Hematopoietic multipotent progenitor cell treated with erythropoietin and hydrocortisone succinate and interleukin-3 and kit ligand, for 6 days (in vitro differentiated cells): ENCODE results near the gene TNIK.
"Not testable (repeated sequence)": the region's sequence is repeated elsewhere in the genome, so short reads cannot be mapped to it uniquely, and the experiment has no call there.

Experiments
- DNase-seq: peaks from one replicate; pipeline ENCODE4 v3.0.0-alpha.2; 2015

The TNIK gene

GRCh38 chr3:171333784-171334464, 126.3 kb downstream of the TNIK start:
- peak; percentile 70 for DNase-seq

DNA sequence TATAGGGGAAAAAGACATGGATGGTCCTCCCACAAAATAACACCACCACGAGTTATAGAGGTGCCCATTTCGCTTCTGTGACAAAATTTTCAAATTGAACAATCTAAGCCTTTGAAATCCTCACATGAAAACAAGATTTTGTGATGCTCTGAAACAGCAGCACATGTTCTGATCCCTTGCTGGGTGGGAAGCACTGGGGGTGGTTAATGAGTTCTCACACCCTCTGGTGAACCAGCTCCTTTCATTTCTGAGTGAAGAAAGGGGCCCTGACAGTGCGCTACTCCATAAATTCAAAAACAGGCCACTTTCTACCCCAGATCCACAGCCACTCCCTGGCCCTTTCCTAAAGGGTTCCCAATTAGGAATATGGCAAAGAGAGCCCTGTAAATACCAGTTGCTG, 129.3 kb downstream of the TNIK start:
- DNase-seq = no peak

DNA sequence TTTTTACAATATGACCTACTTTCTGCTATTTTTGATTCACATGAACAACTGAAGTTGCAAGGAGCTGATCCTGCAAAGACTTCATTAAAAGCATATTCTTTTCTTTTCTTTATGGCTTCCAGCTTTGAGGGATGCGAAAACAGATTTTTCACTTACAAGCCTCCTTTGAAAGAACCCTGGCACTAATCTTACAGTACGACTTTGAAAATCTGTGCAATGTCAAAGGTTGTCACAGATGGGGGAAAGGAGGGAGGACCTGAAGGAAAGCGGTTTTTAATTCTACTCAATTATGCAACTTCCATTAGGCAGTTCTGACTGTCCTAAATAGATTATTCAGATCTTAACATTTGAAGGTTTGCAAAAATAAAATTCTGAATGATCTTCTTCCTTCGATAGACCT, 130.5 kb downstream of the TNIK start:
- no peak for DNase-seq

DNA sequence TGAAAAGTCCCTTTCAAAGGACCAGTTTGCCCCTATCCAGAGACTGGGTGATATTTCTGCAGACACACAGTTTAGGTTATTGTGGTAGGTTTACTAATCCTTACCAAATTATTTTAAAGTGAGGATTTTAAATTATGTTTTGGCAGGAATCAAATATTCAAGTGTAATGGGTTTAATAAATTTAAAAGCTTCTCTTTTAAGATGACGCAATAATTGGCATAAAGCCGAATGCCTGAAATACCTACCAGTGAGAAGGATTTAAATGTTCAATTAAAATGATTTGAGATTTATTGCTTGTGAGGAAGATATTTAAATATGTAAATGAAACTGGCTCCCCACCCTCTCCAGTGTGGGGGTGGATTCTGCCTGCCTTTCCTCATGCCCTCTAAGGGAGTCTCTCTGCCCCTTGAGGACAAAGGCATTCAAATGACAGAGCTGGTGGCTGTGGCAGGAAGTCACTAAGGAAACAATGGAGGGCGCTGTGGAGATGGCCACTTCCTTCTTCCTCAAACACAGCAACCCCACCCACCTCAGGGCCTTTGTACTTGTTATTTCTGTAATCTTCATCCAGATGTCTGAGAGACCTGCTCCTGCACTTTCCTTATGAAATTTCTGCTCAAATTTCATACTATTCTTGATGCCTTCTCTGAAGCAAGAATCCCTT, 131.7 kb downstream of the TNIK start:
- DNase-seq = peak; percentile 84

DNA sequence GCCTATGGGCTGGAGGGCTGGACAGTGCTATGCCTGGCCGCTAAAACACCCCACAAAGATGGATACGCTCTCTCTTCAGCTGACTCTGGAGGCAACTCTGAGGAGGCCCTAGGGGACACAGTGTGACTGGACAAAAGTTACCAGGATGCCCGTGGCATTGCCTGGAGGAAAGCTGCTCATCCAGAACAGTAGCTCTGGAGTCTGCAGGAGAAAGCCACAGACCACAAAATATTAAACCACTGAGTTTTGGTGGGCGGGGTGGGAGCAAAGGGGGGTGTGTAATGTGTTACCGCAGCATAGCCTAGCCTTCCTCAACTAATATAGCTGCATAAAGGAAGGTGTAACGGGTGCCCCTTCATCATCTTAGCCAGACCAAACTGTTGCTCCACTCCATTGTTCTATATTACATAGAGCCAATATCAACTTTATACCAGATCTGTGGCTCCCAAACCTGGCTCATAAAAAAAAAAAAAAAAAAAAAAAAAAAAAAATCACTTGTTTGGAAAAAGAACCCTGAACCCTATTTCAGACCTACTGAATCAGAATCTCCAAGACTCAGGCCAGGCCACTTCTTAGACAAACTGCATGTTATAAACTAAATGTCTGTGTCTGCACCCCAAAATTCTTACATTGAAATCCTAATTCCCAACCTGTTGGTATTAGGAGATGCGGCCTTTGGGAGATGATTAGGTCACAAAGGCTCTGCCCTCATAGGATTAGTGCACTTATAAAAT, 132.6 kb downstream of the TNIK start:
- no peak for DNase-seq

- no peak for DNase-seq
Measured at GRCh38 chr3:171326717-171327440, 133.3 kb downstream of the TNIK start.

- DNase-seq = no peak
Measured at GRCh38 chr3:171323938-171324536, 136.2 kb downstream of the TNIK start.

DNA sequence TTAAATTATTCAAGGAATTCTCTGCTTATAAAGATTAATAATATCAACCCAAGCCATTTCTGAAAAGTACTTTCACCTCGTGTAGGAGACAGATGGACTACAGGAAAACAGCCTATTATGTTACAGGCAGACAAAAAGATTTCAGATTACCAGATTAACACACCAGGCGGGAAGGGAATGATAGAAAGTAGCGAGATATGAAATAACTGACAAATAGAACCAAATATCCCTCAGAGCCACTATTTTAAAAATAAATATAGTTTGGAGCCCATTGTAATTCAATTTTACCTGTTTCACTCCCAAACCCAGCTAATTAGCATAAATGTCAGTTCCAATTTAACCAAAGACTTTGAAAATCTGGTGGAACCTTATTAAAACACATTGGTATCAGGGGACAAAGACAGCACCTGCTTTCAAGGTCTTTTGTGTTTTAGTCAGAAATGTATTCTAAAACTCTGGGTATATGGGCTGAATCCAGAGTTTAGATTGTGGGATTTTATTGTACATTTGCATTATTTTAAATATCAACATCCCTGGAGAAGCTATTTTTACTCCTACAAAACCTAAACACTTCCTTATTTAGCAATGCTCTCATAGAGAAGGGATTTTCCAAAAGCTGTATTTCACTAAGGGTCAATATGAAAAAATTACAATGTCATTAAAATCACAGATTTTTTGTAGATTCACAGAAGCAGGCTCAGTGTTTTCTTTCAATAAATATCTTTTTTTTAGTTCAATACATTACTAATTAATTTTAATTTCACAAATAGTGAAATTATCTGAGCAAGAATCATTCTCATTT, 138.4 kb downstream of the TNIK start:
- DNase-seq = peak; percentile 22

- DNase-seq = no peak
Measured at GRCh38 chr3:171320750-171321558, 139.3 kb downstream of the TNIK start.

- DNase-seq = no peak
Measured at GRCh38 chr3:171317171-171317570, 143.0 kb downstream of the TNIK start.

GRCh38 chr3:171315919-171316318, 144.3 kb downstream of the TNIK start:
- no peak for DNase-seq

DNA sequence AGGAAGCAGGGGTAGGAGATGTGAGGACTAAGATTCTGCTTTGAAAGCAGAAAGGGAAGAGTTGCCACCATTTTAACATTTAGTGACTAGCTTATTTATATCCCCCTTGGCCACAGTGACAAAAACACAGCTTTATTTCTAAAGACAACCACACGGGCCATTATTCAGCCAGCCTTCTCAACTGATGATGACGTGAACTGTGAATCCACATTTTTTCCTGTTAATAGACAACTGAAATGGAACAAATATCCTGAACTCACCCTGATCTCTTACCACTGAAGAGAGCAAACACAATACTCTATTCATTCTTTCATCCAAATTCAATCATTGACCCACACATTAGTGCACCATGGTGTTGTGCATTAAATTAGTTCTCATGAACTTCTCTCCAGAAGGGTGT, 145.1 kb downstream of the TNIK start:
- no peak for DNase-seq

DNA sequence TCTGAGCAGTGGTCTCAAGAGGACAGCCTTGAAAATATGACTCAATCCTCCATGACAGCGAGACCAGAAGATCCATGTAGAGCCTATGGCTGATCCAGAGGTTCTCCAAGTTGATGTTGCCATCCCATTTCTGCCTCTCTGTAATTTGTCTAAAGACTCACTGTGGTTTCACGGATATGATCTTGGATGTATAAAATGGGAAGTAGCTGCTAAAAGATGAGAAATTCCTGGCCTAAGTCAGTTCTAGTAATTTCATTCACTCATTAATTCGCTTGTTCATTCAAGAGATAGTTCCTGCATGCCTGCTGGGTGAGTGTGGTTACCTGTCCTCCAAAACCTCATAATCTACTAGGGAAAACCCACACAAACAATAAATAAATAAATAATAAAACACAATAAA, 145.9 kb downstream of the TNIK start:
- no peak for DNase-seq

DNA sequence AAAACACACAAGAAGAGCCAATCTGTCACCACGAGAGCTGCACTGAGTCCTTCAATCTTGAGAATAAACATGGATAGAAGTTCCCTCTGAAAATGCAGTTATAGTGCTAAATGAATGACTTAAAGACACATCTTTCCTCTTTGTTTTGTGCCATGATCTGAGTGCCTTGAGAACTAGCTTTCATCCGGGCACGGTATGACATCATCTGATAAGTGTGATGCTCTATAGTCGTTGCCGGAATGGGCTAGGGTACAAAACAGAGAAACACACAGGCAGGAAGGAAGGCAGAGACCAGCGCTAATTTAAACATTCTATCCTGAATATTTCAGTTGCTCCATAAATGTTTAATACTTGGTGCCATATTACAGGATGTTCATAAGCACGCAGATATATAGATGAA, 146.5 kb downstream of the TNIK start:
- no peak for DNase-seq

- DNase-seq = no peak
Measured at GRCh38 chr3:171312741-171313140, 147.5 kb downstream of the TNIK start.

DNA sequence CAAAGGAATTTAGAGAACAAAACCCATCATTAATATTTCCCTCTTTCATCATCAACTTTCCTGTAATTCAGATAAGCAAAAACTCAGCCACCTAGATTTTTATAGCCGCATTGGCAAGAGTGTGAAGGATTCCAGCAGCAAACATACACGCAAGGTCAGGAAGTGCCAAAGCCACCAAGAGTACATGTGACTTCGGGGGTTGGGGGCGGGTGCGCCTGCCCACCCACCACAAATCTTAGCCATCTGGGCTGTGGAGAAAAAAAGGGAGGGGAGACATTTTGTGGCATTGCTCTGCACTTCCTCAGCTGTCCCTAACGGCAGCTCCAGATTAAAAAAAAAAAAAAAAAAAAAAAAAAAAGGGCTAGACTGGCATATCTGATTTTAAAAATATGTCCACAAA, 148.4 kb downstream of the TNIK start:
- DNase-seq = peak; percentile 71

- DNase-seq = no peak
Measured at GRCh38 chr3:171309906-171310359, 150.3 kb downstream of the TNIK start.

DNA sequence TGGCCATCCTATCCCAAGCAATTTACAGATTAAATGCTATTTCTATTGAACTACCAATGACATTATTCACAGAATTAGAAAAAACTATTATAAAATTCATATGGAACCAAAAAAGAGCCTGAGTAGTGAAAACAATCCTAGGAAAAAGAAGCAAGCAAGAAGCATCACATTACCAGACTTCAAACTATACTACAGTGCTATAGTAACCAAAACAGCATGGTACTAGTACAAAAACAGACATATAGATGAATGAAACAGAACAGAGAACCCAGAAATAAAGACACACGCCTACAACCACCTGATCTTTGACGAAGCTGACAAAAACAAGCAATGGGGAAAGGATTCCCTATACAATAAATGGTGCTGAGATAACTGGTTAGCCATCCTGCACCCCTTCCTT, 152.2 kb downstream of the TNIK start:
- no peak for DNase-seq

GRCh38 chr3:171307046-171307585, 153.1 kb downstream of the TNIK start:
- no peak for DNase-seq

- DNase-seq = no peak
Measured at GRCh38 chr3:171306631-171307030, 153.6 kb downstream of the TNIK start.

GRCh38 chr3:171305823-171306222, 154.4 kb downstream of the TNIK start:
- DNase-seq = not testable (repeated sequence)
